B cell (primary cell): ENCODE measurements around the gene RHOBTB1.

ENCODE experiments used
- CTCF ChIP-seq: fragments of 200-600 bp; IDR thresholded peaks from one replicate; pipeline ENCODE4 v1.8.0; 2022; ENCODE audit warnings: antibody characterized with exemption, mild to moderate bottlenecking
- EZH2 ChIP-seq: IDR thresholded peaks from 2 replicates; pipeline ENCODE4 v1.6.1; 2012; ENCODE audit warnings: borderline replicate concordance, low read depth, mild to moderate bottlenecking, moderate library complexity, low read length; ENCODE audit not compliant: insufficient read depth, poor library complexity, severe bottlenecking

- TF ChIP-seq CTCF (no peak), EZH2 (no peak)
Measured at GRCh38 chr10:60877777-60878120, 66.2 kb downstream of the RHOBTB1 start.
